ENCODE measurements around the gene XXYLT1. TPM values are rescaled to one million over a fixed set of nuclear protein-coding genes. Genes with fewer than 3 reads are reported as not detected.

XXYLT1 gene
- total and polyA plus RNA-seq, 2 of the 8 experiments (the other 6 are each of a cell fraction or from before 2014, with no cell fraction given) = 18.9 to 23.8 TPM

DNA sequence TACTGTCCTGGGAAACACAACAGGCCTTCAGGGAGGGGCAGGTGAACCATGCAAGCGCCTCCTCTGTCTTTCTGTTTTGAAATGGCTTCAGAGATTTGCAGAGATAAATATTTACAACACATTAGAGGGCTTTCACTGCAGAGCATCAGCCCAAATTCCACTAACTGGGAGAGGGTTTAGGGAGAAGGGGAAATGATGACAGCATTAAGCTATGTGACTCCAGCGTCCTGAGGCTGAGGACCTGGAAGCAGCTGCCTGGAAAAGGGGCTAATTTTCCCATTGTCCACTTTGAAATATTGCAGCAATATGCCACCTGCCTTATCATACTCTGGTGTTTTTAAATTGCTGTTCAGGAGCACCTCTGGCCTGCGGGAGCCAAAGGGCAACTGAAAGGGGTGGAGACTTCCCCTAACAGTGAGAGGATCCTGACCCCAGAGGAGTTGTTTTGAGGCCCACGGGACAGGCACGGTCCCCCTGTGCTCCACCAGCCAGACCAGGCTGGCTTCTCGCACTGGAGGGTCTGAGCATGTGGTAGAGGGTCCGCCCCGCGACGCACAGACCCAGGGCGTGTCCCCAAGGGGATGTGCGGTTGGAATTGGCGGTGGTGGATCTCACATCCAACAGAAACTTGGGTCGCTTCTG lies 110.6 kb downstream of the XXYLT1 start:
- H3K23me2 ChIP-seq (ENCODE audit: low read depth, low read length) = no peaks in the 10 kb centered on the region
- no peak overlapping the region for H3K18ac ChIP-seq (ENCODE audit: extremely low read depth, low read length)
- no peak overlapping the region for H3K56ac ChIP-seq (replicated peaks; ENCODE audit: insufficient read length, low read depth, low read length)
- no peak overlapping the region for H3K14ac ChIP-seq (ENCODE audit: insufficient read length)
- no peak overlapping the region for H2BK12ac ChIP-seq (ENCODE audit: low read depth, low read length)
- no peak overlapping the region; the same call in 1 of the 2 replicates for H2BK20ac ChIP-seq (ENCODE audit: low read length)
- H3K9ac ChIP-seq (replicated peaks in 1 of 4; ENCODE audit: extremely low read depth in 1 of 4, low read depth in 3 of 4, low read length in 3 of 4) = no peak overlapping the region
- no peaks in the 10 kb centered on the region for H3K27me3 ChIP-seq (replicated peaks in 1 of 4; ENCODE audit: control insufficient read depth in 3 of 4, extremely low read depth in 1 of 4, insufficient read depth in 3 of 4, low read length in 3 of 4)
- POLR2A ChIA-PET (ENCODE audit: partially characterized antibody) = interaction anchor here (1.4 to 2.3 kb wide), 2 partner anchors 8 to 41 kb away, joined by 3 to 7 read pairs; no protein-coding TSS in a partner anchor
- peak overlapping the region; percentile 56 for H2BK5ac ChIP-seq (ENCODE audit: low read depth, low read length)
- no peak overlapping the region for H4K5ac ChIP-seq (ENCODE audit: insufficient read length, low read depth, low read length)
- H3K9me3 ChIP-seq (ENCODE audit: insufficient read depth in 2 of 2, low read depth in 1 of 2, low read length in 1 of 2) = no peaks in the 10 kb centered on the region
- CTCF ChIA-PET (ENCODE audit: partially characterized antibody) = interaction anchor here (1.3 to 1.8 kb wide), 2 partner anchors 25 to 100 kb away, joined by 3 to 4 read pairs; no protein-coding TSS in a partner anchor
- H3K27ac ChIP-seq (ENCODE audit: low read depth, low read length) = 0 out of 2 replicates have a peak overlapping the region, but pooled peaks have one; percentile 27
- no peak overlapping the region for H3K4me3 ChIP-seq (ENCODE audit: extremely low read depth in 1 of 4, insufficient read depth in 2 of 4, low read depth in 3 of 4, low read length in 4 of 4)
- H4K20me1 ChIP-seq (replicated peaks in 1 of 2; ENCODE audit: control insufficient read depth in 1 of 2, insufficient read depth in 2 of 2, low read length in 2 of 2) = no peaks in the 10 kb centered on the region
- H4K91ac ChIP-seq (replicated peaks; ENCODE audit: insufficient read length, low read length) = no peak overlapping the region
- peaks cover 0 to 16% of the 10 kb centered on the region in 2 experiments; a peak in 2 of 4 replicates for H3K79me2 ChIP-seq (ENCODE audit: control insufficient read depth in 1 of 2, insufficient read depth in 2 of 2, low read length in 2 of 2)
- H2AFZ ChIP-seq (ENCODE audit: low read length) = no peak overlapping the region
- H2BK120ac ChIP-seq (replicated peaks; ENCODE audit: low read depth, low read length) = no peak overlapping the region
- no peak overlapping the region for H3K4me2 ChIP-seq (ENCODE audit: insufficient read depth in 1 of 2, low read depth in 2 of 2, low read length in 2 of 2)
- DNase-seq (ENCODE audit: low read depth in 1 of 2, low spot score in 2 of 2) (no peak), FAIRE-seq (no peak)
- WGBS, 2 experiments (ENCODE audit: extremely low coverage in 1 of 2, insufficient coverage in 1 of 2, insufficient read length in 1 of 2, insufficient replicate concordance in 2 of 2, low coverage in 1 of 2, low lambda C conversion rate in 2 of 2, missing lambda C conversion rate in 1 of 2) = 88% methylated on average over 14 of the region's 14 CpGs; no CpG with 5 or more reads in 1 of the 2 experiments
- peaks cover 2 to 9% (median 4%) of the 10 kb centered on the region in 4 experiments; a peak in 6 of 7 replicates for H3K4me1 ChIP-seq (replicated peaks in 1 of 4; ENCODE audit: control insufficient read depth in 3 of 4, insufficient read depth in 4 of 4, low read length in 3 of 4)
- H3K23ac ChIP-seq (ENCODE audit: insufficient read length) = no peak overlapping the region
- no peak overlapping the region for H3K4ac ChIP-seq (replicated peaks; ENCODE audit: insufficient read length, low read depth, low read length)
- no peak overlapping the region for H2AK5ac ChIP-seq (ENCODE audit: low read depth, low read length)
- H3K79me1 ChIP-seq (ENCODE audit: low read depth, low read length) = peaks cover 11% of the 10 kb centered on the region; the same call in 1 of the 2 replicates
- no peaks in the 10 kb centered on the region for H3K36me3 ChIP-seq (ENCODE audit: control insufficient read depth in 2 of 4, insufficient read depth in 4 of 4, low read length in 3 of 4)
- no peak overlapping the region for H4K8ac ChIP-seq (ENCODE audit: extremely low read depth, insufficient read depth, low read length)
- no peak overlapping the region for H2BK15ac ChIP-seq (ENCODE audit: low read length)
- TF ChIP-seq FOSL1 (IDR thresholded peaks at IDR 0.05; ENCODE audit: insufficient read depth, low read depth, low read length) (no peak), KDM4A (IDR thresholded peaks at IDR 0.05; ENCODE audit: low read depth, low read length, severe bottlenecking) (no peak), PHF8 (conservative IDR thresholded peaks at IDR 0.05; ENCODE audit: low read depth, low read length) (no peak), SP1 (IDR thresholded peaks at IDR 0.05; ENCODE audit: low read depth, low read length) (no peak), TEAD4 (IDR thresholded peaks at IDR 0.05; ENCODE audit: low read depth, low read length) (no peak), ZNF274 (IDR thresholded peaks at IDR 0.05; ENCODE audit: borderline replicate concordance, extremely low read depth, low read length) (no peak), RNF2 (IDR thresholded peaks at IDR 0.05; ENCODE audit: borderline replicate concordance, low read depth, low read length, missing control alignments, poor library complexity, severe bottlenecking) (no peak), HDAC2 (IDR thresholded peaks at IDR 0.05; ENCODE audit: borderline replicate concordance in 1 of 2, low read depth in 2 of 2, low read length in 2 of 2) (no peak)
- TF ChIP-seq, protein P1, sequence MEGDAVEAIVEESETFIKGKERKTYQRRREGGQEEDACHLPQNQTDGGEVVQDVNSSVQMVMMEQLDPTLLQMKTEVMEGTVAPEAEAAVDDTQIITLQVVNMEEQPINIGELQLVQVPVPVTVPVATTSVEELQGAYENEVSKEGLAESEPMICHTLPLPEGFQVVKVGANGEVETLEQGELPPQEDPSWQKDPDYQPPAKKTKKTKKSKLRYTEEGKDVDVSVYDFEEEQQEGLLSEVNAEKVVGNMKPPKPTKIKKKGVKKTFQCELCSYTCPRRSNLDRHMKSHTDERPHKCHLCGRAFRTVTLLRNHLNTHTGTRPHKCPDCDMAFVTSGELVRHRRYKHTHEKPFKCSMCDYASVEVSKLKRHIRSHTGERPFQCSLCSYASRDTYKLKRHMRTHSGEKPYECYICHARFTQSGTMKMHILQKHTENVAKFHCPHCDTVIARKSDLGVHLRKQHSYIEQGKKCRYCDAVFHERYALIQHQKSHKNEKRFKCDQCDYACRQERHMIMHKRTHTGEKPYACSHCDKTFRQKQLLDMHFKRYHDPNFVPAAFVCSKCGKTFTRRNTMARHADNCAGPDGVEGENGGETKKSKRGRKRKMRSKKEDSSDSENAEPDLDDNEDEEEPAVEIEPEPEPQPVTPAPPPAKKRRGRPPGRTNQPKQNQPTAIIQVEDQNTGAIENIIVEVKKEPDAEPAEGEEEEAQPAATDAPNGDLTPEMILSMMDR (IDR thresholded peaks at IDR 0.05; ENCODE audit: control extremely low read depth in 1 of 3, insufficient read depth in 1 of 3, low read depth in 1 of 3, low read length in 3 of 3) = no peak
